Stimulated activated CD4-positive, alpha-beta T cell treated with anti-CD3 and anti-CD28 coated beads, Interleukin-15, amount 100 ng/mL, for 48 hours (primary cell): ENCODE measurements around the gene FOXO1.

Source experiments
- DNase-seq, 2 donors: peaks; one replicate each; pipeline ENCODE4 v3.0.0-alpha.2; 2020; ENCODE audit warnings: low read depth in 2 of 2

Gene FOXO1

GRCh38 chr13:40608308-40608707 lies 58.1 kb downstream of the FOXO1 start:
- DNase-seq: no peak

DNA sequence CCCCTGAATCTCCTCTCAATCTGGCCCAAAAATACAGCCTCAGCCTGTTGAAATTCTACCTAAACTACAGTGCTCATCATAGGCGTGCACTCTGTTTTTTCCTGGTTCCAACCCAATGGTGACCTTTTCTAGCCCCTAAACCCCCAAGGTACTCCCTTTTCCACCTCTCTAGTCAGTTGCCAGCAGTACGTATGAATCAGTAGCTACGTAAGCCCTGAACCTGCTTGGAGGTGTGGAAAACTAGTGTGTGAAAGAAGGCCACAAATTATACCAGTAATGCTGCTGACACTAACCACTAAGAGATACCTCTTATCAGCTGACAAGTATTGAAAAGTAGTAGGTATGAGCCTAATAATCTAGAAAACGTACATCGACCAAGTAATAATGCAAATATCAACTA lies 60.9 kb downstream of the FOXO1 start:
- DNase-seq: no peak

- no peak for DNase-seq
These were observed 62.3 kb downstream of the FOXO1 start for GRCh38 chr13:40604135-40604534.

GRCh38 chr13:40600149-40600751 lies 66.2 kb downstream of the FOXO1 start:
- no peak for DNase-seq

DNA sequence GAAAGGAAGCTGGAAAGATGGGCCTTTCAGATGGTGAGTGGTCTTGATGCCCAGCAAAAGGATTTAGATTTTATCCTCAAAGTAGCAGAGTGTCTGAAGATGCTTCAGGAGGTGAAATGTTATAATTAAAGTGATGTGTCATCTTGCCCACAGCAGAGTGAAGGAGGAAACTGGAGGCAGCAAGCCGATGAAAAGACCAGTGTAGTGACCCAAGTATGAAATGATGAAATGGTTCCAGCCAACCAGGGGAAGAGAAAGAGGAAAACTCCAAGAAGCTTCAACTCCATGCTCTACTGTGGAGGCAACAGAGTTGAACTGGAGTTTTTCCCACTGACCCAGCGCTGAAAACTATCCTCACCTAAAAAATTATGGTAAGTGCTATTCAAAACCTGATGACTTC lies 66.7 kb downstream of the FOXO1 start:
- DNase-seq: no peak

- DNase-seq: no peak
These were observed 67.3 kb downstream of the FOXO1 start for GRCh38 chr13:40599124-40599523.

GRCh38 chr13:40598569-40598968 lies 67.9 kb downstream of the FOXO1 start:
- DNase-seq: no peak

DNA sequence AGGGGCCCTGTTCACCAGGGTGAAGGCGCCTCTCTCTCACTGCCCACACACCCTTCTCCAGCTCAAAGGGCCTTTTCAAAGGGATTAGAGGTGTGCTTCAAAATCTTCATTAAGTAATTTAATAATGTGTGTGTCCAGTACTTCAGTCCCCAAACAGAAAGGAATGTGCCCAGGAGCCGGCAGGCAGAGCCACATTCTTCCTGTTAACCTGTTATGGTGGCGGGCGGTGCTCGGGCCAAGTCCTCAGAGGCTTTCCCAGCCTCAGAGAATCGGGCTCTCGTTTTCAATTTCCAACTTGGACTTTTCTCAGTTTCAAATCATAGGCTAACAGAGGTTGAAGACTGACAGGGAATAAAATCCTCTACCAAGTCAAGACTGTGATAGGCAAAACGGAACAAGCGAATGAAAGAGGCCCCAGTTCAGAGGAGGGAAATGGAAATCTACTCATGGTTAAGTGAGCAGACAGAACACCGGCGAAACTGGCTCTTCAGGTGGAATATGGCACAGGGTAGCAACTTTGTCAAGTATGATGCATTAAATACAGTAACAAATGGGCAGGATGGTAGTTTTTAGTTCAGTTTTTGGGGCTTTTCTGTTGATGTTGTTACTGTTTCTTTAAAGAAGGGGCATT lies 68.6 kb downstream of the FOXO1 start:
- no peak for DNase-seq

- DNase-seq: no peak
These were observed 70.0 kb downstream of the FOXO1 start for GRCh38 chr13:40596484-40596883.

DNA sequence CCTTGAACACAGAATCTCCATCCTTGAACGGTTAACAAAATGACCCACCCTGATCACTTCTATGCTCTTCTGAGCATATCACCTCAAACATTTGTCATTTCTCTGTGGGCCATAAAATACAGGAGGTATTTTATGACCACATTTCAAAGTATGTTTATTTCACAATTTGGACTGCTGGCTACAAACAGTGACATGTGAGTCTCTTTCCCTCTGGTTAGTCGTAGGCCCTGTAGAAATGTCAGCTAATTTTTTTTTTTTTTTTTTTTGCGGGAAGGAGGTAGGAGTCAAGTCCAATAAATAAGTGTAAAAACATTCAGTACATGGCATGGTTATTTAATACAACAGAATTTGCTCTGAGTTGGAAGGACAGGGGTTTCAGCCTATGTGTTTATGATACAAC lies 70.7 kb downstream of the FOXO1 start:
- no peak for DNase-seq

- no peak for DNase-seq
These were observed 74.4 kb downstream of the FOXO1 start for GRCh38 chr13:40592035-40592434.

DNA sequence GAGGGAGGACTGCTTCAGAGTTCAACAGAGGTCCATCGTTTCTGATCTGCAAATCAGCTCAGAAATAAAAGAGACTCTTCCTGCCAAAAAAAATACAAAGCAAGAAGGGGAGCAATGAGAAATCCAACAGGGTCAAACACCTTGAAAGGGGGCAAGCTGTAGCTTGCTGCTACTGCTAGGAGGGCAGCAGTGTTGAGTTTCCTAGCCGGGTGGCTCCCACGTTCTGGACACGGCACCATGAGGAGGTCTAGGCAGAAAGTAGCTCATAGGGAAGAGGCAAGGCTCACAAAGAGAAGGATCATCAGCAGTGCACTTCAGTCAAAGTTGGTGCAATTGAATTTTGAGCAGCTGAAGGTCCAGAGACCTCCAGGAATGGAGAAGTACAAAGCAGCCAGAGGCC lies 75.3 kb downstream of the FOXO1 start:
- DNase-seq: no peak

- no peak for DNase-seq
These were observed 76.2 kb downstream of the FOXO1 start for GRCh38 chr13:40590112-40590862.

DNA sequence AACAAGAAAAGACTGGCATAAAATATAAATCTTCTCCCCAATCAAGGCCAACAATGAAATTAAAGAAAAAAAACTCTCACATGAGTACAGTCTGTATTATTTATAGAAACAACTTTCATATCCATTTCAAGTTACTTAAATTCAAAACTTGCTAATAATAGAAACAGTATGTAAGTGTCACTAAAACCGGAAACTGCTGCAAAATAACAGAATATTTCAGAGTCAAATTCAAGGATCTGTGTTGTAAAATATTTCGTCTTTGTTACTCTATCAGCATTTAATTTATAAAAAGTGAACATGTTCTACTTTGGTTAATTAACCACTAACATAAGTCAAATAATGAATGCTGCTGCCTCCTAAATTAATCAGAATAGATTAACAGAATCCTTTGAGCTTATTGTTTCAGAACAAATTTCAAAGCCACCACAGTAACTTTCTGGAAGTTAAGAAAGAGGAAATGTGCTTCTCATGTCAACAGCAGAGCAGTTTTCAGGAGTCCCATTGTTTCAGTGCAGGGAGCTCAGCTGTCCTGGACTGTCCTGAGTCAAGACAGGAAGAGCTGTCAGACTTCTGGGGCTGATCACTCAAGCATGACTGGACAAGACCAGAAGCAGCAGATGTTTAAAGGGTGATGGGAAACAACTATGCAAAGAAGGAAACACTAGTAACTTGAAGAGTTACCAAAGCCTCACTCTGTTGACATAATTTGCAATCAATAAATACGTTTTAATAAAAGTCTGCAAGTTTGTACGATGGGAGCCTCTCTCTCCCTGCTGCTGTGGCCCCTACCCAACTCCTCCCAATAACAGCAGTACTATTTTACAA lies 76.9 kb downstream of the FOXO1 start:
- DNase-seq: no peak

- DNase-seq: no peak
These were observed 78.3 kb downstream of the FOXO1 start for GRCh38 chr13:40588101-40588500.

GRCh38 chr13:40586886-40587565 lies 79.4 kb downstream of the FOXO1 start:
- DNase-seq: no peak

DNA sequence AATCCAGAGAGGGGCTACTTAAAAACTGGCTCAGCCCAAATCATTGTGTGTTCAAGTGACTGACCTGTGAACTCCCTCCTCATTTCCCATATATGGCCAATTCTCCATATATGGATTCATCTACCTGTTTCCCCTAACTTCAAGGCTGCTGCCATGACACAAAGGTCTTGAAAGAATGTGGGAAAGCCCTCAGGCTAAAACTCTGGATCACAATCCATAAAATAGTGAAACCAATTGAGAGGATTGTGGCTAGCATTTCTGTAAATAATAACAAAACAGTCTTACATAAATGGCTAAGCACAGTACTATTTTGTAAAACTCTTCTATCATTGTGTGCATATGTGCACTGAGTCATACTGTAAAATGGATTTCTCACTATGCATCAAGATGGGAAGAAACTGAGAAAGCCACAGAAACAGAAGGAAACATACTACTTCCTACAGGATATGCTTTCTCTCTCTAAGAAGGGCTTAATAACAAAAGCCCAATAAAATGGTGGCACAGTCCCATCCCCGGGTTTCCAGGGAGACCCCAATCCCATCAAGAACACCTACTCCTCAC lies 80.5 kb downstream of the FOXO1 start:
- DNase-seq: no peak

GRCh38 chr13:40583738-40584137 lies 82.7 kb downstream of the FOXO1 start:
- no peak for DNase-seq

DNA sequence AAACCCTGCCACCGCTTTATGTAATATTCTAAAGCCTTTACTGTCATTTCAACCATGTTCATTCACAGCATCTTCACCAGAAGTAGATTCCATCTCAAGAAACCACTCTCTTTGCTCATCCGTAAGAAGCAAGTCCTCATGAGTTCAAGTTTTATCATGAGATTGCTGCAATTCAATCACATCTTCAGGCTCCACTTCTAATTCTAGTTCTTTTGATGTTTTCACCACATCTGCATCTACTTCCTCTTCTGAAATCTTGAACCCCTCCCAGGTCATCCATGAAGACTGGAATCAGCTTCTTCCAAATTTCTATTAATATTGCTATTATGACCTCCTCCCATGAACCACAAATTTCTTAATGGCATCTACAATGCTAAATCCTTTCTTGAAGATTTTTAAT lies 83.9 kb downstream of the FOXO1 start:
- no peak for DNase-seq

GRCh38 chr13:40581277-40581579 lies 85.2 kb downstream of the FOXO1 start:
- DNase-seq: no peak

- DNase-seq: no peak
These were observed 85.7 kb downstream of the FOXO1 start for GRCh38 chr13:40580566-40581276.
